22Rv1 (cell line): Measurements from ENCODE around the gene MMP15.

ENCODE experiments used
- ZFX ChIP-seq: fragments of 450-650 bp; IDR thresholded peaks from 2 replicates; pipeline ENCODE4 v1.6.1; 2017; ENCODE audit warnings: antibody characterized with exemption, borderline replicate concordance
- TF ChIP-seq, protein P1 (sequence below): fragments of 450-650 bp; IDR thresholded peaks from 2 replicates; pipeline ENCODE4 v1.5.1; 2017; ENCODE audit warnings: mild to moderate bottlenecking

DNA sequence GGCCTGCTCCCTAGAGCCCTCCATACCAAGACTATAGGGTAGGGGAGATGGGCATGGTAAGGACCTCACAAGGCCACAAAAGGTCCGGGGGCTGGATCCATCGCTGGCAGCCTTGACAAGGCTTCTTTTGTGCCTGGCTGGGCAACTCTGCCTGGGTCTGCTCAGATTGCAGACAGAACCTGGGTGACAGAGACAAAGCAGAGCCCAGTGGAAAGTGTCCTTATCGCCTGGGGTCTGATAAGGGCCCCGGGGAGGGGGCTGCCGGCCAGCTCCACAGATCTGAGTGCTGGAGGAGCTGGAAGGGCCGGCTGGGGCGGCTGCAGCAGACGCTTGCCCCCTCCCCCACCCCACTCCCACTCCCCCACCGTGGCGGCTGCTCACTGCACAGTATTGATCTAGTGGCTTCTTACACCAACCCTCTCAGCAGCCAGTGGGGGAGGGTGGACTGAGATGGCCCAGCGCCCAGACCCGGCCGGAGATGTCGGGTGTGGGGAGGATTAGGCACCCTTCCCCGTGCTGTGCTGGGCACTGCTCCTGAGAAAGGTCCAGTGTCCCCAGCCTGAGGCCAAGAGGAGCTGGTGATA lies 7.2 kb downstream of the MMP15 start:
- TF ChIP-seq, protein P1, sequence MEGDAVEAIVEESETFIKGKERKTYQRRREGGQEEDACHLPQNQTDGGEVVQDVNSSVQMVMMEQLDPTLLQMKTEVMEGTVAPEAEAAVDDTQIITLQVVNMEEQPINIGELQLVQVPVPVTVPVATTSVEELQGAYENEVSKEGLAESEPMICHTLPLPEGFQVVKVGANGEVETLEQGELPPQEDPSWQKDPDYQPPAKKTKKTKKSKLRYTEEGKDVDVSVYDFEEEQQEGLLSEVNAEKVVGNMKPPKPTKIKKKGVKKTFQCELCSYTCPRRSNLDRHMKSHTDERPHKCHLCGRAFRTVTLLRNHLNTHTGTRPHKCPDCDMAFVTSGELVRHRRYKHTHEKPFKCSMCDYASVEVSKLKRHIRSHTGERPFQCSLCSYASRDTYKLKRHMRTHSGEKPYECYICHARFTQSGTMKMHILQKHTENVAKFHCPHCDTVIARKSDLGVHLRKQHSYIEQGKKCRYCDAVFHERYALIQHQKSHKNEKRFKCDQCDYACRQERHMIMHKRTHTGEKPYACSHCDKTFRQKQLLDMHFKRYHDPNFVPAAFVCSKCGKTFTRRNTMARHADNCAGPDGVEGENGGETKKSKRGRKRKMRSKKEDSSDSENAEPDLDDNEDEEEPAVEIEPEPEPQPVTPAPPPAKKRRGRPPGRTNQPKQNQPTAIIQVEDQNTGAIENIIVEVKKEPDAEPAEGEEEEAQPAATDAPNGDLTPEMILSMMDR: no peak
- no peak for TF ChIP-seq ZFX
